HEK293 (cell line): ENCODE results near the gene MAFF.
A peak's percentile ranks its signal among the peaks of the same experiment; 100 is the strongest.

ENCODE experiments used
- ATF2 ChIP-seq: fragments of 450-650 bp; formaldehyde crosslinking; IDR thresholded peaks from 2 replicates; pipeline ENCODE4 v1.5.1; 2016; ENCODE audit warnings: missing biosample characterization, missing genetic modification characterization, low read depth
- BCL11A ChIP-seq: fragments of 450-650 bp; formaldehyde crosslinking; IDR thresholded peaks from 2 replicates; pipeline ENCODE4 v1.5.1; 2016; ENCODE audit warnings: low read depth, missing biosample characterization, missing genetic modification characterization
- GLI2 ChIP-seq: fragments of 450-650 bp; formaldehyde crosslinking; IDR thresholded peaks from 2 replicates; pipeline ENCODE4; 2017; ENCODE audit warnings: missing biosample characterization, missing genetic modification characterization, low read depth, borderline replicate concordance
- IKZF3 ChIP-seq: fragments of 450-650 bp; IDR thresholded peaks from 2 replicates; pipeline ENCODE4 v1.5.0; 2018; ENCODE audit warnings: missing biosample characterization, mild to moderate bottlenecking, missing genetic modification characterization, moderate library complexity
- INSM2 ChIP-seq: fragments of 450-650 bp; formaldehyde crosslinking; IDR thresholded peaks from 2 replicates; pipeline ENCODE4 v1.5.1; 2016; ENCODE audit warnings: missing biosample characterization, missing genetic modification characterization
- PBX3 ChIP-seq: sonication (generic); formaldehyde crosslinking; IDR thresholded peaks from 2 replicates; pipeline ENCODE4 v1.8.1; 2022; ENCODE audit warnings: mild to moderate bottlenecking, moderate library complexity, missing genetic modification reagents
- SP2 ChIP-seq: fragments of 450-650 bp; formaldehyde crosslinking; IDR thresholded peaks from 2 replicates; pipeline ENCODE4 v1.5.1; 2016; ENCODE audit warnings: missing biosample characterization, missing genetic modification characterization
- ZBTB21 ChIP-seq: fragments of 450-650 bp; formaldehyde crosslinking; IDR thresholded peaks from 2 replicates; pipeline ENCODE4 v1.5.1; 2017; ENCODE audit warnings: missing biosample characterization, missing genetic modification characterization
- ZBTB49 ChIP-seq: fragments of 450-650 bp; formaldehyde crosslinking; IDR thresholded peaks from 2 replicates; pipeline ENCODE4 v1.5.1; 2016; ENCODE audit warnings: missing biosample characterization, missing genetic modification characterization, low read depth
- ZEB2 ChIP-seq: fragments of 450-650 bp; formaldehyde crosslinking; IDR thresholded peaks from 2 replicates; pipeline ENCODE4 v1.5.1; 2016; ENCODE audit warnings: missing biosample characterization, missing genetic modification characterization
- ZNF175 ChIP-seq: fragments of 450-650 bp; formaldehyde crosslinking; IDR thresholded peaks from 2 replicates; pipeline ENCODE4 v1.5.1; 2016; ENCODE audit warnings: missing biosample characterization, missing genetic modification characterization
- ZNF23 ChIP-seq: fragments of 450-650 bp; formaldehyde crosslinking; IDR thresholded peaks from 2 replicates; pipeline ENCODE4 v1.5.1; 2016; ENCODE audit warnings: missing biosample characterization, missing genetic modification characterization, borderline replicate concordance
- ZNF239 ChIP-seq: fragments of 450-650 bp; formaldehyde crosslinking; IDR thresholded peaks from 2 replicates; pipeline ENCODE4 v1.5.1; 2016; ENCODE audit warnings: missing biosample characterization, missing genetic modification characterization
- ZNF24 ChIP-seq: fragments of 450-650 bp; formaldehyde crosslinking; IDR thresholded peaks from 2 replicates; pipeline ENCODE4 v1.5.1; 2016; ENCODE audit warnings: missing biosample characterization, missing genetic modification characterization
- ZNF324 ChIP-seq: fragments of 450-650 bp; formaldehyde crosslinking; IDR thresholded peaks from 2 replicates; pipeline ENCODE4 v1.5.1; 2016; ENCODE audit warnings: missing biosample characterization, missing genetic modification characterization
- ZNF350 ChIP-seq: fragments of 450-650 bp; formaldehyde crosslinking; IDR thresholded peaks from 2 replicates; pipeline ENCODE4 v1.5.0; 2017; ENCODE audit warnings: missing biosample characterization, mild to moderate bottlenecking, missing genetic modification characterization
- ZNF37A ChIP-seq: fragments of 450-650 bp; IDR thresholded peaks from 2 replicates; pipeline ENCODE4 v1.5.1; 2018; ENCODE audit warnings: missing biosample characterization, missing genetic modification characterization
- ZNF449 ChIP-seq: fragments of 450-650 bp; formaldehyde crosslinking; IDR thresholded peaks from 2 replicates; pipeline ENCODE4 v1.5.1; 2017; ENCODE audit warnings: missing biosample characterization, mild to moderate bottlenecking, missing genetic modification characterization, moderate library complexity
- ZNF514 ChIP-seq: fragments of 450-650 bp; formaldehyde crosslinking; IDR thresholded peaks from 2 replicates; pipeline ENCODE4 v1.5.1; 2016; ENCODE audit warnings: missing biosample characterization, missing genetic modification characterization
- ZNF518A ChIP-seq: fragments of 450-650 bp; formaldehyde crosslinking; conservative IDR thresholded peaks from 2 replicates; pipeline ENCODE4 v1.5.1; 2016; ENCODE audit warnings: low read depth, missing biosample characterization, missing genetic modification characterization
- ZNF555 ChIP-seq: fragments of 450-650 bp; formaldehyde crosslinking; conservative IDR thresholded peaks from 2 replicates; pipeline ENCODE4 v1.5.1; 2017; ENCODE audit warnings: missing biosample characterization, mild to moderate bottlenecking, missing genetic modification characterization, inconsistent platforms
- ZNF580 ChIP-seq: fragments of 450-650 bp; formaldehyde crosslinking; IDR thresholded peaks from 2 replicates; pipeline ENCODE4 v1.5.1; 2016; ENCODE audit warnings: missing biosample characterization, missing genetic modification characterization
- ZNF600 ChIP-seq: fragments of 450-650 bp; formaldehyde crosslinking; IDR thresholded peaks from 2 replicates; pipeline ENCODE4 v1.5.1; 2016; ENCODE audit warnings: missing biosample characterization, missing genetic modification characterization
- ZSCAN4 ChIP-seq: fragments of 450-650 bp; formaldehyde crosslinking; IDR thresholded peaks from 2 replicates; pipeline ENCODE4 v1.5.1; 2017; ENCODE audit warnings: missing biosample characterization, missing genetic modification characterization

The MAFF gene

GRCh38 chr22:38201711-38202436 is at the start of gene MAFF (continued):
- TF ChIP-seq ZNF449 (tag by site-specific recombination) (no peak), ZBTB21 (tag by site-specific recombination) (peak; percentile 80), ZNF24 (tag by site-specific recombination) (no peak), PBX3 (no peak), ZNF518A (tag by site-specific recombination) (no peak), ZNF580 (no peak), INSM2 (tag by site-specific recombination) (peak; percentile 81), ZNF37A (no peak), ZNF175 (tag by site-specific recombination) (no peak), ZNF324 (tag by site-specific recombination) (peak; percentile 20; the same call in 1 of the 2 replicates), IKZF3 (tag by site-specific recombination) (peak; percentile 74), SP2 (peak; percentile 68), ZSCAN4 (tag by site-specific recombination) (no peak), ZNF239 (tag by site-specific recombination) (no peak), ZNF600 (tag by site-specific recombination) (no peak), ZNF23 (no peak), GLI2 (tag by site-specific recombination) (no peak), ZNF350 (tag by site-specific recombination) (no peak), ZEB2 (tag by site-specific recombination) (peak; percentile 72; the same call in 1 of the 2 replicates), ZBTB49 (tag by site-specific recombination) (no peak), ATF2 (tag by site-specific recombination) (peak; percentile 98), BCL11A (tag by site-specific recombination) (peak; percentile 80), ZNF514 (tag by site-specific recombination) (no peak), ZNF555 (tag by site-specific recombination) (no peak)
